Inflammatory macrophage (primary cell): Measurements from ENCODE around the gene FGD2.

Experiments used
- DNase-seq, 2 donors: peaks; one replicate each; pipeline ENCODE4 v3.0.0-alpha.2; 2020 to 2022

FGD2 gene

GRCh38 chr6:37018198-37019064, 13.0 kb downstream of the FGD2 start:
- DNase-seq = peak; percentile 90

- no peak for DNase-seq
These were observed 13.6 kb downstream of the FGD2 start for GRCh38 chr6:37019065-37019450.

GRCh38 chr6:37020381-37020780, 14.9 kb downstream of the FGD2 start:
- DNase-seq = no peak

GRCh38 chr6:37020812-37021211, 15.4 kb downstream of the FGD2 start:
- no peak for DNase-seq

GRCh38 chr6:37021356-37022129, 16.1 kb downstream of the FGD2 start:
- peak in 1 of 2 donors; percentile 39 for DNase-seq

- DNase-seq = no peak
These were observed 16.8 kb downstream of the FGD2 start for GRCh38 chr6:37022135-37022863.

GRCh38 chr6:37024656-37025337, 19.3 kb downstream of the FGD2 start:
- DNase-seq = no peak

GRCh38 chr6:37025621-37026466, 20.4 kb downstream of the FGD2 start:
- no peak for DNase-seq

GRCh38 chr6:37027036-37027720, 21.7 kb downstream of the FGD2 start:
- DNase-seq = no peak

GRCh38 chr6:37027811-37028469, 22.5 kb downstream of the FGD2 start:
- no peak for DNase-seq

GRCh38 chr6:37029249-37029971, 24.0 kb downstream of the FGD2 start:
- peak; percentile 97 to 99 for DNase-seq

- no peak for DNase-seq
These were observed 25.1 kb downstream of the FGD2 start for GRCh38 chr6:37030599-37030998.

- DNase-seq = no peak
These were observed 26.8 kb downstream of the FGD2 start for GRCh38 chr6:37032239-37032638.

GRCh38 chr6:37033255-37033654, 27.8 kb downstream of the FGD2 start:
- DNase-seq = peak; percentile 89 to 95

- DNase-seq = peak; percentile 71 to 79
These were observed 28.7 kb downstream of the FGD2 start for GRCh38 chr6:37033819-37034795.

GRCh38 chr6:37036146-37036545, 30.7 kb downstream of the FGD2 start:
- no peak for DNase-seq

- peak in 1 of 2 donors; percentile 57 for DNase-seq
These were observed 33.1 kb downstream of the FGD2 start for GRCh38 chr6:37038292-37039198.
